ENCODE measurements around the gene DCAF4. TPM values are rescaled to one million over a fixed set of nuclear protein-coding genes. Genes with fewer than 3 reads are reported as not detected.
"Not testable (repeated sequence)": the region's sequence is repeated elsewhere in the genome, so short reads cannot be mapped to it uniquely, and the experiment has no call there.

DCAF4 gene
- total RNA-seq, 1 donor from 2014 or later, result 23.2 TPM

GRCh38 chr14:72952171-72952570 lies 25.9 kb downstream of the DCAF4 start:
- no peak overlapping the region for H3K4me3 Mint-ChIP-seq
- no peak for DNase-seq (ENCODE audit: low spot score in 2 of 2, unreplicated experiment in 2 of 2)
- peaks cover 19% of the 10 kb centered on the region for H3K36me3 Mint-ChIP-seq
- H3K9me3 Mint-ChIP-seq, result no peaks in the 10 kb centered on the region
- no peak overlapping the region for H3K27ac Mint-ChIP-seq
- no peaks in the 10 kb centered on the region for H3K27me3 Mint-ChIP-seq (ENCODE audit: low read depth)
- H3K4me1 Mint-ChIP-seq, result no peaks in the 10 kb centered on the region
- no peak for TF ChIP-seq CTCF (IDR thresholded peaks at IDR 0.05; ENCODE audit: unreplicated experiment)

DNA sequence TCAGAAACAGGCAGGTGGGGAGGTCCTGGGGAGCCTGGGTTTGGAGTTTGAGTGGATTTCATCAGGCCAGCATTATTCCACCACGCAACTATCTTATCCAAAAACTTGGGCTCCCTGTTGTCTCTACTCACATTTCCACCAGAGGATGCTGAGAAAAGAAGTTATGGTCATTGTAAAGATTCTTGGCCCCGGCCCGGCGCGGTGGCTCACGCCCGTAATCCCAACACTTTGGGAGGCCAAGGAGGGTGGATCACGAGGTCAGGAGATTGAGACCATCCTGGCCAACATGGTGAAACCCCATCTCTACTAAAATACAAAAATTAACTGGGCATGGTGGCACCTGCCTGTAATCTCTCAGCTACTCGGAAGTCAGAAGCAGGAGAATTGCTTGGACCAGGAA lies 30.5 kb downstream of the DCAF4 start:
- H3K4me3 Mint-ChIP-seq; DNase-seq (ENCODE audit: low spot score in 2 of 2, unreplicated experiment in 2 of 2); H3K9me3 Mint-ChIP-seq; H3K27me3 Mint-ChIP-seq (ENCODE audit: low read depth); H3K27ac Mint-ChIP-seq; H3K4me1 Mint-ChIP-seq: not testable (repeated sequence)
- peaks cover 40% of the 10 kb centered on the region for H3K36me3 Mint-ChIP-seq

DNA sequence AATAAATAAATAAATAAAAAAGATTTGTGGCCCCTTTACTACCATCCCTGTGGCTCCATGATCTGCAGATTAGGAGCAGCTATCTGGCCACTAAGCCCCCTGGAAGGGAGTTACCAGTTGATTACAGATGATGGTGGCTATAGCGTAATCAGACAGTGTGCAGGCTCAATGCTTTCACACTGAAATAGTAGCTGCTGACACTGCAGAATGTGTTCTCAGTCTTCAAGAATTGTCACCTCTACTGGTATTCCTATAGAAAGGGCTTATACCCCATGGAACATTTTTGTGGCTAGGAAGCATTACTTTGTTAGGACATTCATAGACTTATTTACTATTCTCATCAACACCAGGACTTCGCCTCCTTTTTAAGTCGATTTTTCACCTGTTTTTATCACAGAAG lies 30.9 kb downstream of the DCAF4 start:
- no peak overlapping the region for H3K4me3 Mint-ChIP-seq
- no peaks in the 10 kb centered on the region for H3K27me3 Mint-ChIP-seq (ENCODE audit: low read depth)
- no peak for DNase-seq (ENCODE audit: low spot score in 2 of 2, unreplicated experiment in 2 of 2)
- TF ChIP-seq CTCF (IDR thresholded peaks at IDR 0.05; ENCODE audit: unreplicated experiment), result no peak
- H3K4me1 Mint-ChIP-seq, result no peaks in the 10 kb centered on the region
- H3K27ac Mint-ChIP-seq, result no peak overlapping the region
- peaks cover 36% of the 10 kb centered on the region for H3K36me3 Mint-ChIP-seq
- H3K9me3 Mint-ChIP-seq, result no peaks in the 10 kb centered on the region

DNA sequence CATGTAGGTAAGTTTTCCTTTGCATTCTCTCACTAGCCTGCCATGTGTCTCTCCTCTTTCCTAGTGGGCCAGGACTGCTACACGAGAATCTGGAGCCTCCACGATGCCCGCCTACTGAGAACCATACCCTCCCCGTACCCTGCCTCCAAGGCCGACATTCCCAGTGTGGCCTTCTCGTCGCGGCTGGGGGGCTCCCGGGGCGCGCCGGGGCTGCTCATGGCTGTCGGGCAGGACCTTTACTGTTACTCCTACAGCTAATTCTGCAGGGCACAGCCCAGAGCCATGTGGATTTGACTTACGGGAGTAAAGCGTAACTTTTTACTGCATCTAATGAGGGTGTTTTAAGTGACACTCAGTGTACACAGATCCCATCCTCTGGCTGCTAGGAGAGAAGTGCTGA lies 32.3 kb downstream of the DCAF4 start:
- no peak for TF ChIP-seq CTCF (IDR thresholded peaks at IDR 0.05; ENCODE audit: unreplicated experiment)
- Mint-ChIP-seq H3K4me1 (no peaks in the 10 kb centered on the region), H3K27ac (no peak overlapping the region), H3K36me3 (peaks cover 33% of the 10 kb centered on the region), H3K4me3 (no peak overlapping the region), H3K27me3 (ENCODE audit: low read depth) (no peaks in the 10 kb centered on the region), H3K9me3 (no peaks in the 10 kb centered on the region)
- no peak for DNase-seq (ENCODE audit: low spot score in 2 of 2, unreplicated experiment in 2 of 2)

- not testable (repeated sequence) for H3K4me3 Mint-ChIP-seq; H3K27me3 Mint-ChIP-seq (ENCODE audit: low read depth); H3K4me1 Mint-ChIP-seq; H3K9me3 Mint-ChIP-seq; H3K27ac Mint-ChIP-seq; DNase-seq (ENCODE audit: low spot score in 2 of 2, unreplicated experiment in 2 of 2)
- peaks cover 35% of the 10 kb centered on the region for H3K36me3 Mint-ChIP-seq
These were observed 34.8 kb downstream of the DCAF4 start for GRCh38 chr14:72961016-72961415.

DNA sequence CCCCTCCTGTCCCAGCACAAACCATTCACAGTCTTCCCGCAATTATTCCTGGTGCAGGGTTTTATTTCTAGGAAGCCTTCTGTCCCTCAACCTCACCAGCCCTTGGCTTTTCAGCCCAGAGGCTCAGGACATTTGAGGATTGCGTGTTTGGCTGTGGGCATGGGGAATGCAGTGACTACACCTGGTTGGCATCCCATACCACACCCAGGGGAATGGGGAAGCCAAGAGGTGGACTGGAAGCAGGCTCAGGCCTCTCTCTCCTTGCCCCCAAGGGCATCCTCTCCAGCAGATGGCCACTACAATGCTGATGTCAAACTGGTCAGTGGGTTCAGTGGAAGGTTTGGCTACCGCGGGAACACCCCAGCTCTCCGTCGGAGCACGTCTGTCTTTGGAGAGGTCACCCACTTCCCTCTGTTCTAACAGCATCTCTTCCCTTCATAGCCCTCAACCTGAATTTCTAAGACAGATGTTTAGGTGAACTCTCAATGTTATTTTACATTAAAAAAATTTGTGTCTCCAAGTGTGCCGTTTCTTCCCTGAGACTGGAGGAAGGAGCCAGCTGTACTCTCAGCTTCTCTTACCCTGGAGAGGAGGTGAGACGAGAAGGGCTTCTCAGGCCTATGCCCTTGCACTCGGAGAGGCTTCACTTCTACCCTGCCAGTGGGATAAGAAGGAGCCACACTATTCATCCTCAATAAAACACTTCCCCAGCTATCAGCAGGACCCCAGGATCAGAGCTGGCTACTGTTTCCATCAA lies 35.5 kb downstream of the DCAF4 start:
- no peak for TF ChIP-seq CTCF (IDR thresholded peaks at IDR 0.05; ENCODE audit: unreplicated experiment)
- peaks cover 3% of the 10 kb centered on the region for H3K27me3 Mint-ChIP-seq (ENCODE audit: low read depth)
- peaks cover 27% of the 10 kb centered on the region for H3K36me3 Mint-ChIP-seq
- H3K4me3 Mint-ChIP-seq, result no peak overlapping the region
- no peaks in the 10 kb centered on the region for H3K4me1 Mint-ChIP-seq
- H3K27ac Mint-ChIP-seq, result peak overlapping the region; percentile 59
- H3K9me3 Mint-ChIP-seq, result no peaks in the 10 kb centered on the region
- no peak for DNase-seq (ENCODE audit: low spot score in 2 of 2, unreplicated experiment in 2 of 2)

- DNase-seq (ENCODE audit: low spot score in 2 of 2, unreplicated experiment in 2 of 2); H3K9me3 Mint-ChIP-seq; H3K4me1 Mint-ChIP-seq; H3K4me3 Mint-ChIP-seq; H3K27me3 Mint-ChIP-seq (ENCODE audit: low read depth): not testable (repeated sequence)
- Mint-ChIP-seq H3K27ac (peak overlapping the region; percentile 59), H3K36me3 (peaks cover 27% of the 10 kb centered on the region)
These were observed 36.1 kb downstream of the DCAF4 start for GRCh38 chr14:72962336-72962754.

Measured in mesothelial cell of epicardium (in vitro differentiated cells).